Neural progenitor cell (in vitro differentiated cells): ENCODE results near the gene LRRC27.

Experiments
- EZH2 ChIP-seq: fragments of 200-600 bp; sonication (generic); IDR thresholded peaks from 2 replicates; pipeline ENCODE4 v1.6.1; 2017; ENCODE audit warnings: antibody characterized with exemption, mild to moderate bottlenecking, moderate library complexity
- TF ChIP-seq, protein P1 (sequence below): fragments of 200-600 bp; sonication (generic); IDR thresholded peaks from 2 replicates; pipeline ENCODE4 v1.5.1; 2017; ENCODE audit warnings: antibody characterized with exemption, mild to moderate bottlenecking

DNA sequence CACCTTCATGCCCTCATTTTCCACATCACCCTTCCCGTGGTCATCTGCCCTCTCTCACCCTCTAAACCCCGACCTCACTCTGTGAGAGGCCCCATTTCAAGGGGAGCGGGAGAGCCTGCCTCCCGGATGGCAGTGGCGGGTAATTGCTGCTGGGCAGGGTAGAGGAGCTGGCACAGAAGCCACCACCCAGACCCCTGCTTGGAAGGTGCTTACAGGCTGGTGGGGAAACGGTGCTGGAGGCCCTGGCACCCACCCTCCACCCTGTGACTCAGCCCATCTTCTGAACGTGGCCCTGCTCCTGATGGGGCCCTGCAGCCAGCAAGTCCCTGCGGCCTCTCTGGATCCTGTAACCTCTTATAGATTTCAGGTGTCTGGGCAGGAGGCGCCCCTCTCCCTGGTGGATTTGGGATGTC, 54.4 kb downstream of the LRRC27 start:
- TF ChIP-seq, protein P1, sequence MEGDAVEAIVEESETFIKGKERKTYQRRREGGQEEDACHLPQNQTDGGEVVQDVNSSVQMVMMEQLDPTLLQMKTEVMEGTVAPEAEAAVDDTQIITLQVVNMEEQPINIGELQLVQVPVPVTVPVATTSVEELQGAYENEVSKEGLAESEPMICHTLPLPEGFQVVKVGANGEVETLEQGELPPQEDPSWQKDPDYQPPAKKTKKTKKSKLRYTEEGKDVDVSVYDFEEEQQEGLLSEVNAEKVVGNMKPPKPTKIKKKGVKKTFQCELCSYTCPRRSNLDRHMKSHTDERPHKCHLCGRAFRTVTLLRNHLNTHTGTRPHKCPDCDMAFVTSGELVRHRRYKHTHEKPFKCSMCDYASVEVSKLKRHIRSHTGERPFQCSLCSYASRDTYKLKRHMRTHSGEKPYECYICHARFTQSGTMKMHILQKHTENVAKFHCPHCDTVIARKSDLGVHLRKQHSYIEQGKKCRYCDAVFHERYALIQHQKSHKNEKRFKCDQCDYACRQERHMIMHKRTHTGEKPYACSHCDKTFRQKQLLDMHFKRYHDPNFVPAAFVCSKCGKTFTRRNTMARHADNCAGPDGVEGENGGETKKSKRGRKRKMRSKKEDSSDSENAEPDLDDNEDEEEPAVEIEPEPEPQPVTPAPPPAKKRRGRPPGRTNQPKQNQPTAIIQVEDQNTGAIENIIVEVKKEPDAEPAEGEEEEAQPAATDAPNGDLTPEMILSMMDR = no peak
- TF ChIP-seq EZH2 = no peak
